Measurements from ENCODE around the gene ZNF274. TPM values are rescaled to one million over a fixed set of nuclear protein-coding genes. Genes with fewer than 3 reads are reported as not detected.

ZNF274 gene
- total and polyA plus RNA-seq, 9 of the 15 experiments (the other 6 are each of a cell fraction or from before 2014, with no cell fraction given): 5.2 to 37.0 (median 28.1) TPM

DNA sequence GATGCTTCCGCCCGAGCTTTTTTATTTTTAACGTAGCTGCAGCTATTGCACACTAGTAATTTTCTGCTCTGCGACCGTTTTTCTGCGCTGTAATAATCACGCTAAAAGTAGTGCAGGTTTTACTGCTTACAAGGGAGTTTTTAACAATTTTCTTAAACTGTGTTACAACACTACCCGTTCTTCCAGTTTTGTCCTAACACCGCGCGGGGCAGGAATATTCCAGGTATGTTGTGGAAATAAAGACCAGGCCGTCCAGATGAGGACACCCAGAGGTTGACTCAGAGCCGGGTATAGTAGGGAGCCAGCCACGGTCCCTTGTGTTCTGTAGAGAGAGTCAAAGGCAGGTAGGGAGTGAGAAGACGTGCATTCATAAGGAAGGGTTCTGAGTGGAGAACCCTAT, 21.7 kb downstream of the ZNF274 start:
- Histone ChIP-seq H3K27me3 (ENCODE audit: control insufficient read depth in 2 of 2, insufficient read depth in 2 of 2, low read length in 2 of 2) (no peaks in the 10 kb centered on the region), H3K36me3 (ENCODE audit: control insufficient read depth, insufficient read depth, low read length) (peaks cover 75% of the 10 kb centered on the region), H3K9ac (ENCODE audit: insufficient read depth in 1 of 2, low read depth in 2 of 2, low read length in 2 of 2) (no peak overlapping the region), H3K4me3 (no peak overlapping the region), H3K79me2 (ENCODE audit: control insufficient read depth, insufficient read depth, low read length) (no peaks in the 10 kb centered on the region; the same call in 2 of the 3 replicates), H3K4me1 (replicated peaks in 1 of 2; ENCODE audit: control insufficient read depth in 2 of 2, insufficient read depth in 2 of 2, low read length in 2 of 2) (no peaks in the 10 kb centered on the region; a peak in 1 of 5 replicates), H2AFZ (ENCODE audit: low read depth, low read length) (no peak overlapping the region), H4K20me1 (replicated peaks; ENCODE audit: control insufficient read depth, insufficient read depth, low read length) (no peaks in the 10 kb centered on the region), H3K4me2 (ENCODE audit: insufficient read depth, low read length) (no peak overlapping the region), H3K27ac (ENCODE audit: extremely low read depth, low read depth, low read length) (no peak overlapping the region), H3K9me3 (replicated peaks; ENCODE audit: control insufficient read depth, insufficient read depth, low read depth, low read length) (peaks cover 59% of the 10 kb centered on the region), H3K9me1 (ENCODE audit: control insufficient read depth, insufficient read depth, low read length) (no peaks in the 10 kb centered on the region)
- DNase-seq (ENCODE audit: extremely low read depth in 1 of 4, low spot score in 3 of 4): no peak
- ChIA-PET POLR2A (interaction anchor here (0.6 to 1.0 kb wide), 2 partner anchors 9 to 160 kb away, joined by 3 to 5 read pairs; no protein-coding TSS in a partner anchor), CTCF (ENCODE audit: low intra/inter-chr PET ratio) (no interaction called here)
- in situ Hi-C loops (cut with MboI) (no loop called here), intact Hi-C loops (cut with micrococcal nuclease) (no loop called here)
- no TSS peak for BruUV-seq (replicated peaks)
- no peak for ATAC-seq
- FAIRE-seq: no peak
- WGBS (ENCODE audit: insufficient coverage, low coverage, missing lambda C conversion rate): 97% methylated on average over 15 of the region's 15 CpGs
- TF ChIP-seq MBD2 (IDR thresholded peaks at IDR 0.05; ENCODE audit: borderline replicate concordance, low read depth) (no peak), ZNF57 (CRISPR knock-in tag; IDR thresholded peaks at IDR 0.05) (no peak), KDM1A (IDR thresholded peaks at IDR 0.05) (no peak)

DNA sequence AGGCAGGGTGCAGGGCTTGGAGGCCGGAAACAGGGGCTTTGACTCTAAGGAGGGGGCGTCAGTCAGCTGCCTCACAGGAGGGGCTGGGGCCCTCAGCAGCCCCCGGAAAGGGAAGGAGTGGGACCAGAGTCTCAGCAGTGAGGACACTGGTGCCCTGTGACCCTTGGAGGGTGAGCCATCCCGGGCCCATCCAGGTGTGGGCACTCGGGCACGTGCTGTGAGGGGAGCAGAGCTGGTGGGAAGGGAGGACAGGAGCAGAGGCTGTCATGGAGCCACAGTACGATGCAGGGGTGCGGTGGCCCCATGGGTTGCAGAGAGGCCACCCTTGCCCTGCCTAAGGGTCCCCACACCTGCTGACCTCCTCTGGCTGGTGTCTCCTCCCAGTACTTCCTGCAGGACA, 26.7 kb downstream of the ZNF274 start:
- Histone ChIP-seq H3K4me1 (replicated peaks in 1 of 2; ENCODE audit: control insufficient read depth in 2 of 2, insufficient read depth in 2 of 2, low read length in 2 of 2) (no peaks in the 10 kb centered on the region; a peak in 1 of 5 replicates), H3K9ac (ENCODE audit: insufficient read depth in 1 of 2, low read depth in 2 of 2, low read length in 2 of 2) (no peak overlapping the region), H3K9me3 (replicated peaks; ENCODE audit: control insufficient read depth, insufficient read depth, low read depth, low read length) (peaks cover 55% of the 10 kb centered on the region), H3K9me1 (ENCODE audit: control insufficient read depth, insufficient read depth, low read length) (no peaks in the 10 kb centered on the region), H3K27me3 (ENCODE audit: control insufficient read depth in 2 of 2, insufficient read depth in 2 of 2, low read length in 2 of 2) (no peaks in the 10 kb centered on the region), H3K27ac (ENCODE audit: extremely low read depth, low read depth, low read length) (no peak overlapping the region), H3K36me3 (ENCODE audit: control insufficient read depth, insufficient read depth, low read length) (peaks cover 87% of the 10 kb centered on the region), H3K79me2 (ENCODE audit: control insufficient read depth, insufficient read depth, low read length) (no peaks in the 10 kb centered on the region; the same call in 2 of the 3 replicates), H3K4me2 (ENCODE audit: insufficient read depth, low read length) (no peak overlapping the region), H2AFZ (ENCODE audit: low read depth, low read length) (no peak overlapping the region), H4K20me1 (replicated peaks; ENCODE audit: control insufficient read depth, insufficient read depth, low read length) (no peaks in the 10 kb centered on the region), H3K4me3 (no peak overlapping the region)
- CTCF ChIA-PET (ENCODE audit: low intra/inter-chr PET ratio): no interaction called here
- POLR2A ChIA-PET: no interaction called here
- FAIRE-seq: no peak
- DNase-seq (ENCODE audit: extremely low read depth in 1 of 4, low spot score in 3 of 4): no peak
- TF ChIP-seq SMAD1 (IDR thresholded peaks at IDR 0.05; ENCODE audit: low read depth, low read length, partially characterized antibody) (no peak), TAF7 (tag; IDR thresholded peaks at IDR 0.05) (no peak), RBM22 (IDR thresholded peaks at IDR 0.05; ENCODE audit: low read depth, low read length, poor library complexity, severe bottlenecking) (peak; percentile 61), CBFA2T2 (conservative IDR thresholded peaks at IDR 0.05) (no peak), NBN (IDR thresholded peaks at IDR 0.05; ENCODE audit: low read depth) (no peak), ARID3B (CRISPR knock-in tag; IDR thresholded peaks at IDR 0.05; ENCODE audit: borderline replicate concordance) (no peak), RBFOX2 (IDR thresholded peaks at IDR 0.05; ENCODE audit: low read depth, low read length) (peak; percentile 47), POLR2H (tag; IDR thresholded peaks at IDR 0.05; ENCODE audit: low read depth) (no peak), POLR2G (IDR thresholded peaks at IDR 0.05; ENCODE audit: low read depth, low read length) (peak; percentile 66)
- TF ChIP-seq, protein P1, sequence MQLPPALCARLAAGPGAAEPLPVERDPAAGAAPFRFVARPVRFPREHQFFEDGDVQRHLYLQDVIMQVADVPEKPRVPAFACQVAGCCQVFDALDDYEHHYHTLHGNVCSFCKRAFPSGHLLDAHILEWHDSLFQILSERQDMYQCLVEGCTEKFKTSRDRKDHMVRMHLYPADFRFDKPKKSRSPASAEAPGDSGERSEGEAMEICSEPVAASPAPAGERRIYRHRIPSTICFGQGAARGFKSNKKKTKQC (CRISPR knock-in tag; IDR thresholded peaks at IDR 0.05): no peak
- intact Hi-C loops (cut with micrococcal nuclease): no loop called here
- BruUV-seq (replicated peaks): no TSS peak
- ATAC-seq: no peak
- in situ Hi-C loops (cut with MboI): no loop called here
- WGBS (ENCODE audit: insufficient coverage, low coverage, missing lambda C conversion rate): 100% methylated on average over 6 of the region's 8 CpGs
